HG03354 (cell line): ENCODE results near the gene OR52K2.
"Not testable (repeated sequence)": the region's sequence is repeated elsewhere in the genome, so short reads cannot be mapped to it uniquely, and the experiment has no call there.

ENCODE experiments used
- ATAC-seq: cut with Tn5 transposase; IDR thresholded peaks from one replicate; pipeline ENCODE4 v1.9.1; 2021; ENCODE audit warnings: mild to moderate bottlenecking; ENCODE audit not compliant: unreplicated experiment, poor library complexity, severe bottlenecking

The OR52K2 gene

GRCh38 chr11:4448995-4449394 lies at the start of gene OR52K2:
OR52K2 (plus strand) TSS chr11:4449295; CDS start chr11:4449340, 45 bp downstream.
- ATAC-seq = no peak

DNA sequence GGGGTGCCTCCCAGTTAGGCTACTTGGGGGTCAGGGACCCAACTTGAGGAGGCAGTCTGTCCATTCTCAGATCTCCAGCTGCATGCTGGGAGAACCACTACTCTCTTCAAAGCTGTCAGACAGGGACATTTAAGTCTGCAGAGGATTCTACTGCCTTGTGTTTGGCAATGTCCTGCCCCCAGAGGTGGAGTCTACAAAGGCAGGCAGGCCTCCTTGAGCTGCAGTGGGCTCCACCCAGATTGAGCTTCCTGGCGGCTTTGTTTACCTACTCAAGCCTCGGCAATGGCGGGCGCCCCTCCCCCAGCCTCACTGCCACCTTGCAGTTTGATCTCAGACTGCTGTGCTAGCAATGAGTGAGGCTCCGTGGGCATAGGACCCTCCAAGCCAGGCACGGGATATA lies 42.9 kb upstream of the OR52K2 start:
- not testable (repeated sequence) for ATAC-seq

GRCh38 chr11:4416306-4416705 lies 32.8 kb upstream of the OR52K2 start:
- ATAC-seq = no peak

DNA sequence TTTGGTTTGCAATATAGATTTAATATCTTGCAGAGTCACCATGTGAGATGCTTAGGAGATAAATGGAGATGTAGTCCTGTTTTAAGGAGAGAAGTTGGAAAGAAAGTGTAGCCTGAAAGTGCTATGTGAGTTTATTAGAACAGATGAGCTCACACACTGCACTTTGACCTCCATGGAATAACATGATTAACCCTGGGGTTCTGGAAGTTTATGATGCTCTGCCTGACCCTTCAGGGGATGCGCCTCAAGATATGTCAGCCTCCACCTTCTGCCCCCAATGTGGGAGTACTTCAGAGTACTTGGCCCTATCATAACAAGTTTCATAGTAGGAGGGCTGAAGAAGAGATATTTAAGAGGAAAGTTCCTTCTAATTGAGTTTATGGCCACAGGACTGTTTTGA lies 32.3 kb upstream of the OR52K2 start:
- ATAC-seq = no peak

DNA sequence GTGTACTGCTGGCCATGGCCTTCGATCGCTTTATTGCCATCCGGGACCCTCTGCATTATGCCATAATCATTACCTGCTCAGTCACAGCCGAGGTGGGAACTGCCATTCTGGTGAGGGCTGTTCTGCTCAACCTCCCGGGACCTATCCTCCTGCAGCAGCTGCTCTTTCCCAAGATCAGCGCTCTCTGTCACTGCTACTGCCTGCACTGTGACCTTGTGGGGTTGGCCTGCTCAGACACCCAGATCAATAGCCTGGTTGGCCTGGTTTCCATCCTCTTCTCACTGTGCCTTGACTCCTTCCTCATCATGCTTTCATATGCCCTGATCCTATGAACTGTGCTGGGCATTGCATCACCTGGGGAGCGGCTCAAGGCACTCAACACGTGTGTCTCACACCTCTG lies 30.7 kb upstream of the OR52K2 start:
- ATAC-seq = no peak

- no peak for ATAC-seq
These were observed 19.0 kb upstream of the OR52K2 start for GRCh38 chr11:4430051-4430450.

DNA sequence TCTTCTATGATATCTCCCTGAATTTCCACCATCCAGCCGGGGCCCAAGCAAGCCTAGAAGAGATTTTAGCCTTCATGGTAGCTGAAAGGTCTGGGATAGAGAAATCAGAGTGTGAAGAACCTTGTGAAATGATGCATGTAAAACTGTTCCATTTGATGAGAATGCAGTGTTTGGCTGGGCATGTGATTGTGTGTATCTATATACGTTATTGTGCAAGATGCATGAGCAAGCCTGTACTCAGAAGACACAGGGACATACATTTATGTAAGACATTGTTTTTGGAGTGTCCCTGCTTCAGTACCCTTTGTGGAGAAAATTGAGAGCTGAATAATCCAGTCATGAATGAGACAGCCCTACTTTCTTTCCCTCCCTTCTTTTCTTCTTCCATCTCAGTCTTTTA lies 15.2 kb upstream of the OR52K2 start:
- ATAC-seq = no peak

- no peak for ATAC-seq
These were observed 12.7 kb upstream of the OR52K2 start for GRCh38 chr11:4436411-4436810.

GRCh38 chr11:4441515-4441914 lies 7.6 kb upstream of the OR52K2 start:
- ATAC-seq = no peak

GRCh38 chr11:4443232-4443891 lies 5.7 kb upstream of the OR52K2 start:
- ATAC-seq = no peak

DNA sequence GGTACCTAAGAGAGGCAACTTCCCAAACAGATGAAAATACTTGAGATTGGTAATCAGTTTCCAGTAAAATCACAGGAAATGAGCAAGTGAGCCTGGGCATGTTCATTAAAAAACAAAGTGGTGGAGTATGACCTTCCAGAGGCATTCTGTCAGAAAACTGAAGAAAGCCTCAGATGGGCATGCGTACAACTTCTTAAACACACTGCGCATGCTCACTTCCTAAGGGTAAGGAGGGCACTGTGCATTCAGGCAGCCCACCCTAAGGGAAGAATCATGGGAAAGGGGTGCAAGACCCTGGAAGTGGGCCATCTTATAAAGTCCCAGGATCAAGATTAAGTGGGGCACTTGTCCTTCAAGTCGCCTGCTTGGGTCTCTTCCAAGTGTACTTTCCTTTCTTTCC lies 4.0 kb downstream of the OR52K2 start:
- ATAC-seq = no peak

DNA sequence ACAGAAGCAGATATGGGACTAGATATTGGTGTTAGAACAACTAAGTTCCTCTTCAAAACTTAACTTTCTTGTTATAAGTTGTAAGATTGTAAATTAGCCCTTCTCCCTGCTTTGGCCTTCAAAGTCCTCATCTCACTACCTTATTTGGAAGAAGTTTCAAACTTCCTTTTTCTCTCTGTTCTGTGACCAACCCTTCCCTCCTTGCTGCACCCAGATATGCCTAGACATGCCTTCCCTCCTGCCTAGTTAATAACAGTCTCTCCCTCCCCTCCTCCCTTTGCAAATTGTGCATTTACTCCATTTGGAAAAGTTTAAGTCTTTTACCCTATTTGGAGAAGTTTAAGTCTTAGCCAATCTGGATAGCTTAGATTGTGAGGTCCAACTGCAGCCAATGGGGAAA lies 4.9 kb downstream of the OR52K2 start:
- ATAC-seq = no peak

DNA sequence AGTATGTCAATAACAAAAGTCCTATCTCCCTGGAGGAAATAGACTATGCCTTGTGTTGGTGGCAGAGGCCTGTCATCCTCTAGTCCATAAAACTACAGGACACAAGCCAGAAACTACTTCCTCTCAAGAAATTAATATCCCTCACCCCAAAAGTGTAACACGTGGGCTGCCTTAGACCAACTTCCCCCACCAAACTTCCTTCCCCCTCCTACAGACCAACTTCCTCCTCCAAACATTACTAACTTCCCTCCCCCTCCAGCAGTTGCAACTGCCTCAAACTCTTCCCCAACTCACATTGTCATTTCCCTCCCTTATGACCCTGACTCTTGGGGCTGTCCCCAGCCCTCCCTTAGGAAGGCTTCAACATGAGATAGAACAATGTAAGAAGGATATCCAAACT lies 6.3 kb downstream of the OR52K2 start:
- ATAC-seq = no peak

DNA sequence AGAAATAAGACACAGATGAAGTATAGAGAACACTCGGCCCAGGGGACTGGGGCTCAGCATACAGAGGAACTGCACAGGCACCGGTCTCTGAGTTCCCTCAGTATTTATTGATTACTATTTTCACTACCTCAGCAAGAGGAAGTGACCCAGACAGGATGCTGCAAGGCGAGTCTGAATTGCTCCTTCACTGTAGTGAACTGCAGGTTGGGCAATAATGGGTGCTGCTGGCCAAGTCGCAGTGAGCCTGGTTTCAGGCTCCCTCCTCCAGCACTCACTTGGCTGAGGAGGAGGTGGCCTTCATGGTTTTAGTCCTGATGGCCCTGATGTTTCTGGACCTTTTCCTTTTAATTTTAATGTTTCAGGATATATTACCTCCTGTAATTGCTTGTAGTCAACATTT lies 10.4 kb downstream of the OR52K2 start:
- ATAC-seq = peak; percentile 95

DNA sequence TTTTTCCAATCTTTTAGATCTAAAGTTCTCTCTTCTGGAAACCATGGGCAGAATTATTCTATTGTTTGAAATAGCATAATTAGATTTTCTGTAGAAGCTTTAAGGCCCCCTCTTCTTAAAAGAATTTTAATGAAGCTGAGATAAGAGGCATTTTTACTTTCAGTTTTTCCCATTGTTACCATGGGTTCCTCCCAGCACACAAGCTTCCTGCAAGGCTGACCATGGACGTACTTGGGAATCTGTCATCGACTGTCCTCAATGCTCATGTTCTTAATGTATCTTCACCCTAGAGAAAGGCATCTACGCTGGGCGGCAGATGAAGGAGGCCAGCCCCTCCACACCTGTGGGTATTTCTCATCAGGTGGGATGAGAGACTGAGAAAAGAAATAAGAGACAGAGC lies 11.1 kb downstream of the OR52K2 start:
- no peak for ATAC-seq

DNA sequence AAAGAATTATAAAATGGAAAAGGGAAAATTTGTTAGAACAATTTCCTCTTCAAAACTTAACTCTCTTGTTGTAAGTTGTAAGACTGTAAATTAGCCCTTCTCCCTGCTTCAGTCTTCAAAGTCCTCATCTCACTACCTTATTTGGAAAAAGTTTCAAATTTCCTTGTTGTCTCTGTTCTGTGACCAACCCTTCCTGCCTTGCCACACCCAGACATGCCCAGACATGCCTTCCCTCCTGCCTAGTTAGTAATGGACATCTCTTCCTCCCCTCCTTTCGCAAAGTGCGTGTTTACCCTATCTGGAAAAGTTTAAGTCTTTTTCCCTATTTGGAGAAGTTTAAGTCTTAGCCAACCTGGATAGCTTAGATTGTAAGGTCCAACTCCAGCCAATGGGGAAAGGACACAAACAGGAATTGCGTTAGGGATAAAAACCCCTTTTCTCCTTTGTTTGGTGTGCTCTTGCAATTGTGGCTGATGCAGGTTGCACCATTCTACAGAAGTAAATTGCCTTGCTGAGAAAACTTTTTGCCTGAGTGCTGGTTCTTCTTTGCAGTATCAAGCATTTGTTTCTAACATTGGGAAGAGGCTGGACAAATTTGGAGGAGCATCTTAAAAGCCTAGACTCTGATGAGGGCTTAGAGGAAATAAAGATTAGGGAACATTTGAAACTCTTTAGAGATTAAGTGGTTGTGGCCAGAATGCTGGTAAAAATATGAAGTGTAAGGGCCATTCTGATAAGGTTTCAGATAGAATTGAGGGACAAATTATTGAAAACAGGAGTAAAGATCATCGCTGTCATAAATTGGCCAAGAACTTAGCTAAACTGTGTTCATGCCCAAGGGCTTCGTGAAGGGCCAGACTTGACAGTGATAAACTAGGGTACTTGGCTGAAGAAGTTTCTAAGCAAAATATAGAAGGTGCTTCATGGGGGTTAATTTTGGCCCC lies 15.4 kb downstream of the OR52K2 start:
- no peak for ATAC-seq

DNA sequence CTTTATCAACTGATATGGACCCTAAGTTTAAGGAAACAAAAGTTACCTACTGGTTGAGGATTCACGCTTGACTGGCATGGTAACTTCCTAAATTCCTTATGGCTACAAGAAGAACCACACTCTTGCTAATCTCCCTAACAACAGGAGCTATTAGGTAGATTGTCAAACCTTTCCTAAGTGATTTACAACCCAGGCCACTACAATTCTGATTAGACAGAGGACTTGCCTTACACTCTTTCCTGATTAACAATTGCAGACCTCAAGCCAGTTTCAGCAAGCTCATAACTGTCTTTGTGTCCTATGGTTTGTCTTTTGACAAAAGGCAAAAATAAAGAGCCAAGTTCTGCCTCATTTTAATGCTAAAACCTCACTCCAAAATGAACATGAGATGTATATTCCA lies 16.3 kb downstream of the OR52K2 start:
- ATAC-seq = no peak

DNA sequence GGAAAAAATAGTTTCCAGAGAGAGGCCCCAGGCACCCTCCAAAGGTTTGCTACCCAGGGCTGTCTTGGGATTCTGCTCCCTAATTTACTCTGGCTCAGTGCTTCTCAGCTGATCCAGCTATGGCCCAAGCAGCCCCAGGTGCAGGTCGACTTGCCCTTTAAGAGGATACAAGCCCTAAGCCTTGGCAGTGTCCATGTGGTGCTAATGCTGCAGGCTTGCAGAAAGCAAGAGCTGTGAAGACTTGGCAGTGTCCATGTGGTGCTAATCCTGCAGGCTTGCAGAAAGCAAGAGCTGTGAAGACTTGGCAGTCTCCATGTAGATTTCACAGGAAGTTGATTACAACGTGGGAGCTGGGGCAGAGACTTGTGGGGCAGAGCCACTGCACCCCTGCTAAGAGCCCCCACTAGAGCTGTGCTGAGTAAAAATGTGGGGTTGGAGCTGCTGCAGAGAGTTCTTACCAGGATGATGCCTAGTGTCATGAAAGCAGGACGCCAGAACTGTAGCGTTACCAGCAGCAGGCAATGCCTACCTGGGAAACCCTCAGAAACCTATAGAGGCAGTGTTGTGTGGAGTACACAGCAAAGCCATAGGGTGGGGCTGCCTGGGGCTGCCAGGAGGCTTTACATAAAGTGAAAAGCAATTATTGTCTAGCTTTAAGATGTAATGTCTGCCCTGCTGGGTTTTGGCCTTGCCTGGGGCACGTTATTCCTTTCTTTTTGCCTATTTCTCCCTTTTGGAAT lies 17.2 kb downstream of the OR52K2 start:
- no peak for ATAC-seq

GRCh38 chr11:4466871-4467442 lies 17.9 kb downstream of the OR52K2 start:
- ATAC-seq = peak; percentile 76
